HEK293 (cell line): ENCODE results near the gene PLCG1.

Source experiments
- CTCF ChIA-PET: fragments of 350-600 bp; formaldehyde crosslinking; extraction: SDS; loops from one replicate; lab custom pipeline; 2021; ENCODE audit warnings: antibody characterized with exemption; lab: Yijun Ruan, JAX
- POLR2A ChIA-PET: fragments of 300-600 bp; formaldehyde crosslinking; extraction: SDS; loops from one replicate; lab custom pipeline; 2020; ENCODE audit warnings: antibody characterized with exemption, inconsistent platforms; lab: Yijun Ruan, JAX
- H3K27ac ChIP-seq: fragments of 200-500 bp; sonication (Bioruptor generic); 2 replicates; pipeline ENCODE4 v1.5.1; 2014; ENCODE audit warnings: low read depth, low read length, control low read depth, inconsistent platforms; ENCODE audit errors: extremely low read depth
- H3K36me3 ChIP-seq, 2 experiments: fragments of 200-500 bp in 1 of 2; sonication (Bioruptor generic) in 1 of 2; 1 replicate in 1 of 2; 2 replicates in 1 of 2; pipeline ENCODE4 v1.5.1; 2014 to 2017; ENCODE audit warnings: inconsistent platforms in 2 of 2, low read length in 2 of 2; ENCODE audit not compliant: control insufficient read depth in 2 of 2, insufficient read depth in 1 of 2
- H3K4me1 ChIP-seq: fragments of 200-500 bp; sonication (Bioruptor generic); 2 replicates; pipeline ENCODE4 v1.5.1; 2014; ENCODE audit warnings: mild to moderate bottlenecking, low read length, inconsistent platforms; ENCODE audit not compliant: control insufficient read depth, insufficient read depth
- H3K4me3 ChIP-seq: 2 replicates; pipeline ENCODE4 v1.5.1; 2011; ENCODE audit warnings: low read depth, mild to moderate bottlenecking, control low read depth, low read length, moderate library complexity
- H3K9me3 ChIP-seq: fragments of 200-500 bp; sonication (Bioruptor generic); 2 replicates; pipeline ENCODE4 v1.5.1; 2014; ENCODE audit warnings: low read depth, low read length, inconsistent platforms; ENCODE audit not compliant: control insufficient read depth, insufficient read depth
- FEZF1 ChIP-seq: fragments of 450-650 bp; formaldehyde crosslinking; IDR thresholded peaks from 2 replicates; pipeline ENCODE4 v1.5.1; 2016; ENCODE audit warnings: missing biosample characterization, missing genetic modification characterization
- HOXC10 ChIP-seq: sonication (generic); formaldehyde crosslinking; IDR thresholded peaks from 2 replicates; pipeline ENCODE4 v1.8.1; 2023; ENCODE audit warnings: mild to moderate bottlenecking, missing genetic modification reagents
- INSM2 ChIP-seq: fragments of 450-650 bp; formaldehyde crosslinking; IDR thresholded peaks from 2 replicates; pipeline ENCODE4 v1.5.1; 2016; ENCODE audit warnings: missing biosample characterization, missing genetic modification characterization
- KLF1 ChIP-seq: fragments of 450-650 bp; formaldehyde crosslinking; IDR thresholded peaks from 2 replicates; pipeline ENCODE4 v1.5.1; 2016; ENCODE audit warnings: missing biosample characterization, missing genetic modification characterization
- KLF16 ChIP-seq: fragments of 450-650 bp; formaldehyde crosslinking; IDR thresholded peaks from 2 replicates; pipeline ENCODE4 v1.5.1; 2017; ENCODE audit warnings: missing biosample characterization, missing genetic modification characterization
- MYNN ChIP-seq: fragments of 450-650 bp; formaldehyde crosslinking; IDR thresholded peaks from 2 replicates; pipeline ENCODE4 v1.5.1; 2016; ENCODE audit warnings: missing biosample characterization, missing genetic modification characterization, borderline replicate concordance
- PATZ1 ChIP-seq: fragments of 450-650 bp; formaldehyde crosslinking; IDR thresholded peaks from 2 replicates; pipeline ENCODE4 v1.5.1; 2016; ENCODE audit warnings: missing biosample characterization, missing genetic modification characterization
- SETDB1 ChIP-seq: IDR thresholded peaks from one replicate; pipeline ENCODE4 v1.6.1; 2017; ENCODE audit warnings: mild to moderate bottlenecking, low read length, moderate library complexity, mixed read lengths; ENCODE audit not compliant: insufficient read length
- SP7 ChIP-seq: fragments of 450-650 bp; formaldehyde crosslinking; IDR thresholded peaks from 2 replicates; pipeline ENCODE4 v1.5.1; 2016; ENCODE audit warnings: missing biosample characterization, missing genetic modification characterization
- TSHZ1 ChIP-seq: fragments of 450-650 bp; formaldehyde crosslinking; IDR thresholded peaks from 2 replicates; pipeline ENCODE4 v1.5.1; 2016; ENCODE audit warnings: missing biosample characterization, missing genetic modification characterization, borderline replicate concordance
- ZBTB17 ChIP-seq: fragments of 450-650 bp; formaldehyde crosslinking; IDR thresholded peaks from 2 replicates; pipeline ENCODE4 v1.5.1; 2016; ENCODE audit warnings: missing biosample characterization, missing genetic modification characterization
- ZBTB20 ChIP-seq: fragments of 450-650 bp; formaldehyde crosslinking; IDR thresholded peaks from 2 replicates; pipeline ENCODE4 v1.5.1; 2016; ENCODE audit warnings: missing biosample characterization, missing genetic modification characterization
- ZBTB8A ChIP-seq: fragments of 450-650 bp; formaldehyde crosslinking; IDR thresholded peaks from 2 replicates; pipeline ENCODE4 v1.5.1; 2016; ENCODE audit warnings: missing biosample characterization, missing genetic modification characterization
- ZNF184 ChIP-seq: fragments of 450-650 bp; IDR thresholded peaks from 2 replicates; pipeline ENCODE4 v1.5.1; 2018; ENCODE audit warnings: missing biosample characterization, mild to moderate bottlenecking, missing genetic modification characterization
- ZNF239 ChIP-seq: fragments of 450-650 bp; formaldehyde crosslinking; IDR thresholded peaks from 2 replicates; pipeline ENCODE4 v1.5.1; 2016; ENCODE audit warnings: missing biosample characterization, missing genetic modification characterization
- ZNF302 ChIP-seq: fragments of 450-650 bp; formaldehyde crosslinking; IDR thresholded peaks from 2 replicates; pipeline ENCODE4 v1.5.1; 2016; ENCODE audit warnings: missing biosample characterization, missing genetic modification characterization, low read depth
- ZNF335 ChIP-seq: fragments of 450-650 bp; formaldehyde crosslinking; conservative IDR thresholded peaks from 2 replicates; pipeline ENCODE4 v1.5.1; 2016; ENCODE audit warnings: missing biosample characterization, missing genetic modification characterization
- ZNF37A ChIP-seq: fragments of 450-650 bp; IDR thresholded peaks from 2 replicates; pipeline ENCODE4 v1.5.1; 2018; ENCODE audit warnings: missing biosample characterization, missing genetic modification characterization
- ZNF398 ChIP-seq: fragments of 450-650 bp; formaldehyde crosslinking; IDR thresholded peaks from 2 replicates; pipeline ENCODE4 v1.5.1; 2017; ENCODE audit warnings: missing biosample characterization, missing genetic modification characterization
- ZNF549 ChIP-seq: fragments of 450-650 bp; IDR thresholded peaks from 2 replicates; pipeline ENCODE4 v1.5.1; 2018; ENCODE audit warnings: missing biosample characterization, missing genetic modification characterization, mild to moderate bottlenecking, inconsistent platforms, moderate library complexity
- ZNF571 ChIP-seq: fragments of 450-650 bp; formaldehyde crosslinking; IDR thresholded peaks from 2 replicates; pipeline ENCODE4 v1.5.0; 2017; ENCODE audit warnings: missing biosample characterization, missing genetic modification characterization
- ZNF626 ChIP-seq: fragments of 450-650 bp; sonication (Bioruptor Pico); formaldehyde crosslinking; IDR thresholded peaks from 2 replicates; pipeline ENCODE4 v1.5.1; 2018; ENCODE audit warnings: missing biosample characterization, missing genetic modification characterization, inconsistent platforms
- ZNF677 ChIP-seq: fragments of 450-650 bp; IDR thresholded peaks from 2 replicates; pipeline ENCODE4 v1.5.0; 2018; ENCODE audit warnings: missing biosample characterization, mild to moderate bottlenecking, missing genetic modification characterization, moderate library complexity
- ZNF747 ChIP-seq: fragments of 450-650 bp; formaldehyde crosslinking; IDR thresholded peaks from 2 replicates; pipeline ENCODE4 v1.5.1; 2016; ENCODE audit warnings: missing biosample characterization, missing genetic modification characterization
- ZNF776 ChIP-seq: fragments of 450-650 bp; formaldehyde crosslinking; IDR thresholded peaks from 2 replicates; pipeline ENCODE4 v1.5.0; 2017; ENCODE audit warnings: missing biosample characterization, missing genetic modification characterization, borderline replicate concordance
- ZNF791 ChIP-seq: fragments of 450-650 bp; formaldehyde crosslinking; IDR thresholded peaks from 2 replicates; pipeline ENCODE4 v1.5.1; 2016; ENCODE audit warnings: missing biosample characterization, missing genetic modification characterization
- TF ChIP-seq, protein P1 (sequence below): fragments of 450-650 bp; formaldehyde crosslinking; IDR thresholded peaks from 2 replicates; pipeline ENCODE4 v1.5.1; 2017; ENCODE audit warnings: missing biosample characterization, mild to moderate bottlenecking, missing genetic modification characterization, moderate library complexity

The PLCG1 gene

DNA sequence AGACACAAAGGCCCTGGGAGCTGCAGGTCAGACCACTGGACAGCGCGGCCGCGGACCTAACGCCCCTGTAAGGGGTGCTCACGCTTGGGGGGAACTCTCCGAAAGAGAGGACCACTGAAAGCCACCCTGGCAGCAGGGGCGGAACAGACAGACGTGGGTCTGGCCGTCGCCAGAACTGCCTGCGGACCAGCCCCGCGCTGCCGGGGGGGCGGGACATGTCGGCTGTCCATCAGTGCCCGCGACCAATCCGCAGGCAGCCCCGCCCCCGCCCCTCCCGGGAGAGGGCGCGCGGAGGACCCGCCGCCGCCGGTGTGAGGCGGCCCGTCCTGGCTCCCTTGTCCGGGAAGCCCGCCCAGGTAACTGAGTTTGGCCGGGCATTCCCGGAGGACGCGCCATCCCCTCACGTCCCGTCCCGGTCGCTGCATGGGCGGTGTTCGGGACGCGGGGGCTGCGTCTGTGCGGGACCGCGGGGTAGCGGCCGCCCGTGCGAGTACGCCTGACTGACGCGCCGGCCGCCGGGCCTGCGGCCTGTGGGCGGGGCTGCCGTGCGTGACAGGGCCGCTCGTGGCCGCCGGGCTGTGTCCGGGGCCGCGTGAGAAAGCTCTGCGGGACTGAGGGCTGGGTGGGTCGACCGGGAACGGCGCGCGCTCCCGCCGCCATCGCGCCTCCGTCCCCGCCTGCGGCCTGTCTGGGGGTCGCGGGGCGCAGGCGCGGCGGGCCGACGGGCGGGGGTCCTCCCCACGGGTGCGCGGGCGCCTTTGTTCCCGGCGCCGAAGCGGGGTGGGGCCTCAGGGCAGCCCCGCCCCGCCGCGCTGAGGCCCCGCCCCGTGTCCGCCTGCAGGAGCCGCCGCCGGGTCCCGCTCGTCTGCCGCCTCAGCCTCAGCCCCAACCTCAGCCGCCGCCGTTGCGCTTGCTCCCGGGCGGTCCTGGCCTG is at the start of gene PLCG1:
Gene PLCG1, plus strand, starts transcription at position 864 of the 934 bp plus-strand sequence. CDS start 99 bp downstream, outside the sequence.
- Histone ChIP-seq H3K36me3 (peaks cover 0 to 25% of the 10 kb centered on the region in 2 experiments; a peak in 1 of 3 replicates), H3K4me3 (peak within 1 kb of the TSS; percentile 88), H3K9me3 (no peaks in the 10 kb centered on the region), H3K27ac (peak within 1 kb of the TSS; percentile 97), H3K4me1 (no peaks in the 10 kb centered on the region)
- ChIA-PET CTCF (interaction anchor here (0.6 to 5.1 kb wide), 7 partner anchors 10 to 1826 kb away, joined by 3 to 39 read pairs (median 3); partner anchors contain the start of gene LPIN3), POLR2A (interaction anchor here (1.0 to 1.7 kb wide), 2 partner anchors 10 to 248 kb away, joined by 3 to 6 read pairs; no protein-coding TSS in a partner anchor)
- TF ChIP-seq ZNF791 (tag by site-specific recombination) (no peak), ZNF398 (tag by site-specific recombination) (peak; percentile 32; the same call in 1 of the 2 replicates), ZNF302 (tag by site-specific recombination) (no peak), TSHZ1 (no peak), ZNF335 (tag by site-specific recombination) (peak; percentile 77), SETDB1 (no peak), ZNF776 (tag by site-specific recombination) (no peak), KLF16 (tag by site-specific recombination) (peak; percentile 90), HOXC10 (CRISPR knock-in tag) (no peak), INSM2 (0 out of 2 replicates have a peak, but pooled peaks have one; percentile 12), ZNF571 (tag by site-specific recombination) (no peak), ZNF549 (tag by site-specific recombination) (no peak), ZBTB17 (tag by site-specific recombination) (no peak), ZNF626 (tag by site-specific recombination) (no peak), ZNF239 (no peak), ZBTB20 (peak; percentile 51; the same call in 1 of the 2 replicates), PATZ1 (peak; percentile 79), MYNN (tag by site-specific recombination) (no peak), ZNF747 (tag by site-specific recombination) (no peak), ZNF677 (tag by site-specific recombination) (0 out of 2 replicates have a peak, but pooled peaks have one; percentile 48), ZNF184 (tag by site-specific recombination) (peak; percentile 63; the same call in 1 of the 2 replicates), FEZF1 (no peak), KLF1 (tag by site-specific recombination) (peak; percentile 76), SP7 (tag by site-specific recombination) (0 out of 2 replicates have a peak, but pooled peaks have one; percentile 14), ZNF37A (no peak), ZBTB8A (tag by site-specific recombination) (peak; percentile 85)
- TF ChIP-seq, protein P1, sequence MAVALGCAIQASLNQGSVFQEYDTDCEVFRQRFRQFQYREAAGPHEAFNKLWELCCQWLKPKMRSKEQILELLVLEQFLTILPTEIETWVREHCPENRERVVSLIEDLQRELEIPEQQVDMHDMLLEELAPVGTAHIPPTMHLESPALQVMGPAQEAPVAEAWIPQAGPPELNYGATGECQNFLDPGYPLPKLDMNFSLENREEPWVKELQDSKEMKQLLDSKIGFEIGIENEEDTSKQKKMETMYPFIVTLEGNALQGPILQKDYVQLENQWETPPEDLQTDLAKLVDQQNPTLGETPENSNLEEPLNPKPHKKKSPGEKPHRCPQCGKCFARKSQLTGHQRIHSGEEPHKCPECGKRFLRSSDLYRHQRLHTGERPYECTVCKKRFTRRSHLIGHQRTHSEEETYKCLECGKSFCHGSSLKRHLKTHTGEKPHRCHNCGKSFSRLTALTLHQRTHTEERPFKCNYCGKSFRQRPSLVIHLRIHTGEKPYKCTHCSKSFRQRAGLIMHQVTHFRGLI (tag by site-specific recombination), result no peak
